Transverse colon (tissue), 3 donors: ENCODE measurements around the gene MPPED2.

Experiments used
- CTCF ChIP-seq, 5 experiments: fragments of 200-600 bp in 3 of 5; fragments of 450-650 bp in 2 of 5; sonication (generic) in 3 of 5; IDR thresholded peaks; 1 replicate in 2 of 5; 2 replicates in 3 of 5; pipeline ENCODE4 v1.5.1; 2016 to 2017; ENCODE audit warnings: antibody characterized with exemption in 5 of 5, inconsistent platforms in 3 of 5, mild to moderate bottlenecking in 2 of 5, moderate library complexity in 1 of 5
- EP300 ChIP-seq: sonication (generic); formaldehyde crosslinking; IDR thresholded peaks from one replicate; pipeline ENCODE4 v1.6.1; 2017; ENCODE audit warnings: antibody characterized with exemption, low read depth
- POLR2A ChIP-seq: fragments of 450-650 bp; IDR thresholded peaks from one replicate; pipeline ENCODE4 v1.6.1; 2016; ENCODE audit warnings: antibody characterized with exemption, mild to moderate bottlenecking, moderate library complexity

GRCh38 chr11:30565027-30565426 lies 21.1 kb downstream of the MPPED2 start:
- no peak for TF ChIP-seq CTCF (IDR thresholded peaks at IDR 0.05)
- TF ChIP-seq EP300 = no peak
- TF ChIP-seq POLR2A = no peak
